BJ (cell line): ENCODE data around the gene PDLIM5. TPM values are rescaled to one million over a fixed set of nuclear protein-coding genes. Genes with fewer than 3 reads are reported as not detected.

Experiments
- CTCF ChIA-PET: fragments of 350-600 bp; formaldehyde crosslinking; extraction: SDS; loops from one replicate; lab custom pipeline; 2021; ENCODE audit warnings: antibody characterized with exemption, inconsistent platforms; lab: Yijun Ruan, JAX
- POLR2A ChIA-PET: fragments of 300-600 bp; sonication (Branson Sonifier 250); formaldehyde crosslinking; extraction: SDS; loops from one replicate; lab custom pipeline; 2021; ENCODE audit warnings: antibody characterized with exemption; lab: Charles Lee
- DNase-seq: peaks from one replicate; pipeline ENCODE4 v3.0.0-alpha.2; 2011; ENCODE audit warnings: low read depth
- H3K27me3 ChIP-seq: 2 replicates; pipeline ENCODE4 v1.6.0; 2011; ENCODE audit warnings: low read length; ENCODE audit not compliant: control insufficient read depth, insufficient read depth
- H3K36me3 ChIP-seq: 2 replicates; pipeline ENCODE4 v1.5.1; 2011; ENCODE audit warnings: low read length; ENCODE audit not compliant: control insufficient read depth, insufficient read depth
- H3K4me3 ChIP-seq: 2 replicates; pipeline ENCODE4 v1.5.1; 2011; ENCODE audit warnings: low read depth, mild to moderate bottlenecking, control low read depth, low read length
- polyA plus RNA-seq: library from polyadenylated mRNA; depleted of rRNA; stranded (reverse); fragments of >200 nt; gene quantifications from 2 replicates; pipeline ENCODE4 v1.2.3, GENCODE V29; 2011
- TF ChIP-seq, protein P1 (sequence below): IDR thresholded peaks from 2 replicates; pipeline ENCODE4 v1.5.1; 2011; ENCODE audit warnings: low read depth, mild to moderate bottlenecking, control low read depth, inconsistent platforms, low read length, moderate library complexity; ENCODE audit not compliant: insufficient read depth

Gene PDLIM5
- polyA plus RNA-seq, 1 experiment: 353 TPM

DNA sequence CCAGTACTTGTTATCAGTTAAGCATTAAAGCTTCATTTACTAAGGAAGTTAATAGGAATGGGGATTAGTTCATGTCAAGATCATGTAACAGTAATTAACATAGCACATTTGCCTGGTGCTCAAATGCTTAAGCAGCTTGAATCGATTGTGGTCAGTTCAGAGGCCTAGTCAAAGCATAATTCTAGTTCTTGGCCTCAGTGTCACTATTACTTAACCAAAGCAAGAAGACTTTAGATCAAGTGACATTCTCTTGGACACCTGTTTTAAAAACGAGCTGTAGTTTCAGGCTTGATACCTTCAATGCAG lies 190.8 kb downstream of the PDLIM5 start:
- CTCF ChIA-PET: interaction anchor here (1.2 kb wide), 1 partner anchor 89 kb away, joined by 3 read pairs; no protein-coding TSS in a partner anchor
- TF ChIP-seq, protein P1, sequence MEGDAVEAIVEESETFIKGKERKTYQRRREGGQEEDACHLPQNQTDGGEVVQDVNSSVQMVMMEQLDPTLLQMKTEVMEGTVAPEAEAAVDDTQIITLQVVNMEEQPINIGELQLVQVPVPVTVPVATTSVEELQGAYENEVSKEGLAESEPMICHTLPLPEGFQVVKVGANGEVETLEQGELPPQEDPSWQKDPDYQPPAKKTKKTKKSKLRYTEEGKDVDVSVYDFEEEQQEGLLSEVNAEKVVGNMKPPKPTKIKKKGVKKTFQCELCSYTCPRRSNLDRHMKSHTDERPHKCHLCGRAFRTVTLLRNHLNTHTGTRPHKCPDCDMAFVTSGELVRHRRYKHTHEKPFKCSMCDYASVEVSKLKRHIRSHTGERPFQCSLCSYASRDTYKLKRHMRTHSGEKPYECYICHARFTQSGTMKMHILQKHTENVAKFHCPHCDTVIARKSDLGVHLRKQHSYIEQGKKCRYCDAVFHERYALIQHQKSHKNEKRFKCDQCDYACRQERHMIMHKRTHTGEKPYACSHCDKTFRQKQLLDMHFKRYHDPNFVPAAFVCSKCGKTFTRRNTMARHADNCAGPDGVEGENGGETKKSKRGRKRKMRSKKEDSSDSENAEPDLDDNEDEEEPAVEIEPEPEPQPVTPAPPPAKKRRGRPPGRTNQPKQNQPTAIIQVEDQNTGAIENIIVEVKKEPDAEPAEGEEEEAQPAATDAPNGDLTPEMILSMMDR: no peak
- H3K36me3 ChIP-seq: no peaks in the 10 kb centered on the region
- no peak overlapping the region for H3K4me3 ChIP-seq
- POLR2A ChIA-PET: no interaction called here
- H3K27me3 ChIP-seq: no peaks in the 10 kb centered on the region
- DNase-seq: no peak

DNA sequence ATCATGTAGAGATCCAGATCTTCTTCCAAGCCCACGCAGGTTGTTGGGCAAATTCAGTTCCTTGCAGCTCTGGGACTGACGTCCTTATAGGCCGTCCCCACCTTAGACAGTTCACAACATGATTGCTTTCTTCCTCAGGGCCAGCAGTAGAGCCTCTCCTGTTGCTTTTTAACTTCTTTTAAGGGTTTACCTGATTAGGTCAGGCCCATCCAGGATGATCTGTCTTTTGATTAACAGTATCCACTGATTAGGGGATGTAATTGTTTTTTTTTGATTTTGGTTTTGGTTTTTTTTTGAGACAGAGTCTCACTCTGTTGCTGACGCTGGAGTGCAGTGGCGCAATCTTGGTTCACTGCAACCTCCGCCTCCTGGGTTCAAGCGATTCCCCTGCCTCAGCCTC lies 197.0 kb downstream of the PDLIM5 start:
- ChIA-PET CTCF (no interaction called here), POLR2A (no interaction called here)
- TF ChIP-seq, protein P1: no peak
- Histone ChIP-seq H3K27me3 (no peaks in the 10 kb centered on the region), H3K36me3 (peaks cover 2% of the 10 kb centered on the region; the same call in 1 of the 2 replicates), H3K4me3 (no peak overlapping the region)
- no peak for DNase-seq

DNA sequence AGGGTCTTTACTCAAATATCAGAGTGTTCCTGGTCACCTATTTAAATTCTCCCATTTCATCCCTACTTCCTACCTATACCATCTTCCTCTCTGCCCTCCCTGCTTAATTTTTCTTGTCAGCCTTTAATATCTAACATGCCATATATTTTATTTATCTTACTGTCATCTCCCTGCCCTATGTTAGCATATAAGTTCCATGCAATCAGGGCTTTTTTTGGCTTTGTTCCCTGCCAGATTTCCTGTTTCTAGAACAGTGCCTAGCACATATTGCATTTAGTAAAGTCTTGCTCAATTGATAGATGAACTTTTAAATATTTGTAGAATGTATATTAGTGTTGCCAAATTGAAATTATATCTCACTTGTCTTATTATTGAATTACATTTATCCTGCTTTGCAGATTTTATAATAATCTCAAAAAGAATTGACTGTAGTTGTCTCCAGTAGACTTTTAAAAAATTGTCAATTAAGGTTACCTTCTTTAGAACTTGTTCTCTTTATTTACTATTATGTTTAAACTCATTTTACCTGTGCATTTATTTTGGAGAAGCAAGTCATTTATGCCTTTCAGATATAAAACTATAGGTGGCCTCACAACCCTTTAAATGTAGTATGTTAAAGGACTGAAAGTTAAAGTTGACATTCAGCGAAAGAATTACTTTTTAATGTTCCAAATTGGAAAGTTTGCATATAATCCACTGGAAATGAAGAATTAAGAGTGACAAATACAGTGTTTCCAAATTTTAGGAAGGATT lies 197.8 kb downstream of the PDLIM5 start:
- no peak for DNase-seq
- H3K4me3 ChIP-seq: no peak overlapping the region
- TF ChIP-seq, protein P1: no peak
- CTCF ChIA-PET: no interaction called here
- H3K36me3 ChIP-seq: peaks cover 2% of the 10 kb centered on the region; the same call in 1 of the 2 replicates
- H3K27me3 ChIP-seq: no peaks in the 10 kb centered on the region
- POLR2A ChIA-PET: no interaction called here

DNA sequence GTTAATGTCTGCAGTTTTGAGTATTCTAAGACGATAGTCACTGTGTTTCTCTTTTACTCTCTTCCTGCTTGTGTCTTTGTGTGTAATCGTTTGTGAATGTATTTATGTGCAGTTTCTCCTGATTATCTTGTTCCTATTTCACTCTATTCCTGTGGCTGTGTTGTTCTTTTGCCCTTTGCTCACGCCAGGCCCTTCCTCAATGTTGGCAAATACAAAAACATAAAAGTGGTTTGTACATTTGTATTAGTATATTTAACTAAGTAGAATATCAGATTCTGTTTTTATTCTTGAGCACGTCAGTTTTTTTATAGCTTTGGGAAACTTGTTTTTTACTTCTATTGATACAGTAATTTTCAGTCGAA lies 198.4 kb downstream of the PDLIM5 start:
- POLR2A ChIA-PET: no interaction called here
- no peaks in the 10 kb centered on the region for H3K27me3 ChIP-seq
- CTCF ChIA-PET: interaction anchor here (0.7 kb wide), 1 partner anchor 83 kb away, joined by 3 read pairs; no protein-coding TSS in a partner anchor
- DNase-seq: no peak
- no peak overlapping the region for H3K4me3 ChIP-seq
- H3K36me3 ChIP-seq: peaks cover 2% of the 10 kb centered on the region; the same call in 1 of the 2 replicates
- TF ChIP-seq, protein P1: no peak

DNA sequence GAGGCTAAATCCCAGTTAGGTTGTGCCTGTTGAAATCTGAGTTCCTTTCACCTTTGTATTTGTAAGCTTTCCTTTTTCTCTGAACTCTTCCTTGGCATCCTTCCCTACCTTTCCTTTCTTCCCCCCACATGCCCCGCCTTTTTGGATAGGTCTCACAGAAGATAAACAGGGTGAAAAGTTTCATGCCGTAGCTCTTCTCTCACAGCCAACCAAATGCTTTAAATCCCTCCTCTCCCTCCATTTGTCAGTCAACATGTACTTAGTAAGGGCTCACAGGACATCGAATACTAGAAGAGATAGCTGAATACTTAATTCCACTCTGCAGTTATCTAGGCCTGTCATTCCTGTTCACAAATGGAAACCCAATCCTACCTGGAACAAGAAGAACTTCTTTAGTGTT lies 198.9 kb downstream of the PDLIM5 start:
- peaks cover 2% of the 10 kb centered on the region; the same call in 1 of the 2 replicates for H3K36me3 ChIP-seq
- no peak overlapping the region for H3K4me3 ChIP-seq
- no peak for DNase-seq
- POLR2A ChIA-PET: no interaction called here
- CTCF ChIA-PET: interaction anchor here (0.7 kb wide), 2 partner anchors 16 to 82 kb away, joined by 3 read pairs; no protein-coding TSS in a partner anchor
- TF ChIP-seq, protein P1: no peak
- H3K27me3 ChIP-seq: no peaks in the 10 kb centered on the region
